IPS DF 6.9 (cell line): Measurements from ENCODE around the gene GABRG3.

Source experiments
- DNase-seq: peaks from one replicate; pipeline ENCODE4 v3.0.0-alpha.2; 2013; ENCODE audit warnings: low read depth, low spot score
- H3K27ac ChIP-seq: one replicate; pipeline ENCODE4 v1.5.1; 2013; ENCODE audit warnings: low read length, control low read depth
- H3K27me3 ChIP-seq: 2 replicates; pipeline ENCODE4 v1.6.1; 2013; ENCODE audit warnings: mild to moderate bottlenecking, low read length; ENCODE audit not compliant: control insufficient read depth, insufficient read depth
- H3K36me3 ChIP-seq: 2 replicates; pipeline ENCODE4 v1.6.1; 2013; ENCODE audit warnings: low read length; ENCODE audit not compliant: control insufficient read depth, insufficient read depth
- H3K4me1 ChIP-seq: 2 replicates; pipeline ENCODE4 v1.6.1; 2013; ENCODE audit warnings: low read length; ENCODE audit not compliant: control insufficient read depth, insufficient read depth
- H3K4me3 ChIP-seq: 2 replicates; pipeline ENCODE4 v1.5.1; 2013; ENCODE audit warnings: mild to moderate bottlenecking, low read length
- H3K9me3 ChIP-seq: 2 replicates; pipeline ENCODE4 v1.6.1; 2013; ENCODE audit warnings: low read length, inconsistent platforms; ENCODE audit not compliant: control insufficient read depth, insufficient read depth
- WGBS: extraction: QIAGEN DNeasy Blood & Tissue Kit; methylation state at CpG from one replicate; pipeline ENCODE4 v1.1.7; 2013; ENCODE audit warnings: mixed read lengths, missing lambda C conversion rate; ENCODE audit not compliant: insufficient read length, insufficient coverage; 5-methylcytosine and 5-hydroxymethylcytosine counted together

Gene GABRG3

GRCh38 chr15:27433604-27434003 lies 462.6 kb downstream of the GABRG3 start:
- Histone ChIP-seq H3K4me3 (no peak overlapping the region), H3K27ac (no peak overlapping the region), H3K27me3 (no peaks in the 10 kb centered on the region), H3K36me3 (no peaks in the 10 kb centered on the region), H3K9me3 (no peaks in the 10 kb centered on the region), H3K4me1 (no peaks in the 10 kb centered on the region)
- no CpG with 5 or more reads among the region's 4 CpGs for WGBS
- no peak for DNase-seq

GRCh38 chr15:27438403-27439375 lies 467.7 kb downstream of the GABRG3 start:
- whole genome bisulfite sequencing: no CpG with 5 or more reads among the region's 15 CpGs
- DNase-seq: no peak
- no peaks in the 10 kb centered on the region for H3K9me3 ChIP-seq

GRCh38 chr15:27441120-27441519 lies 470.1 kb downstream of the GABRG3 start:
- no peaks in the 10 kb centered on the region for H3K27me3 ChIP-seq
- no peak overlapping the region for H3K27ac ChIP-seq
- no CpG with 5 or more reads among the region's 2 CpGs for WGBS
- no peak overlapping the region for H3K4me3 ChIP-seq
- no peaks in the 10 kb centered on the region for H3K36me3 ChIP-seq
- H3K9me3 ChIP-seq: no peaks in the 10 kb centered on the region
- H3K4me1 ChIP-seq: no peaks in the 10 kb centered on the region
- no peak for DNase-seq

More at GRCh38 chr15:27438403-27439375, 467.7 kb downstream of the GABRG3 start:
- Histone ChIP-seq H3K27ac (no peak overlapping the region), H3K27me3 (no peaks in the 10 kb centered on the region), H3K4me3 (no peak overlapping the region), H3K36me3 (no peaks in the 10 kb centered on the region), H3K4me1 (no peaks in the 10 kb centered on the region)

- WGBS: no CpG with 5 or more reads among the region's 5 CpGs
Measured at GRCh38 chr15:27448234-27448633, 477.3 kb downstream of the GABRG3 start.

GRCh38 chr15:27448986-27449385 lies 478.0 kb downstream of the GABRG3 start:
- H3K4me1 ChIP-seq: no peaks in the 10 kb centered on the region
- H3K27ac ChIP-seq: no peak overlapping the region
- no peak overlapping the region for H3K4me3 ChIP-seq
- WGBS: no CpG with 5 or more reads among the region's 4 CpGs
- H3K36me3 ChIP-seq: no peaks in the 10 kb centered on the region
- no peaks in the 10 kb centered on the region for H3K9me3 ChIP-seq
- no peak for DNase-seq
- H3K27me3 ChIP-seq: no peaks in the 10 kb centered on the region

More at GRCh38 chr15:27448234-27448633, 477.3 kb downstream of the GABRG3 start:
- H3K4me1 ChIP-seq: no peaks in the 10 kb centered on the region
- DNase-seq: no peak
- no peak overlapping the region for H3K4me3 ChIP-seq
- no peaks in the 10 kb centered on the region for H3K36me3 ChIP-seq
- no peaks in the 10 kb centered on the region for H3K27me3 ChIP-seq
- no peak overlapping the region for H3K27ac ChIP-seq
- no peaks in the 10 kb centered on the region for H3K9me3 ChIP-seq

- H3K27ac ChIP-seq: no peak overlapping the region
- no peaks in the 10 kb centered on the region for H3K27me3 ChIP-seq
- no peak for DNase-seq
- H3K9me3 ChIP-seq: no peaks in the 10 kb centered on the region
- H3K36me3 ChIP-seq: no peaks in the 10 kb centered on the region
- no CpG with 5 or more reads among the region's 5 CpGs for WGBS
- H3K4me3 ChIP-seq: no peak overlapping the region
- H3K4me1 ChIP-seq: no peaks in the 10 kb centered on the region
Measured at GRCh38 chr15:27449941-27450340, 479.0 kb downstream of the GABRG3 start.

- H3K4me1 ChIP-seq: no peaks in the 10 kb centered on the region
- no peaks in the 10 kb centered on the region for H3K36me3 ChIP-seq
- peaks cover 3% of the 10 kb centered on the region; the same call in 1 of the 2 replicates for H3K9me3 ChIP-seq
- WGBS: no CpG with 5 or more reads among the region's 13 CpGs
- H3K27me3 ChIP-seq: no peaks in the 10 kb centered on the region
- H3K4me3 ChIP-seq: no peak overlapping the region
- H3K27ac ChIP-seq: no peak overlapping the region
- no peak for DNase-seq
Measured at GRCh38 chr15:27454281-27455075, 483.5 kb downstream of the GABRG3 start.

GRCh38 chr15:27456807-27457206 lies 485.8 kb downstream of the GABRG3 start:
- peaks cover 3% of the 10 kb centered on the region; the same call in 1 of the 2 replicates for H3K9me3 ChIP-seq
- DNase-seq: no peak
- H3K36me3 ChIP-seq: no peaks in the 10 kb centered on the region
- H3K4me3 ChIP-seq: no peak overlapping the region
- H3K27ac ChIP-seq: no peak overlapping the region
- H3K4me1 ChIP-seq: no peaks in the 10 kb centered on the region
- no CpG with 5 or more reads among the region's 6 CpGs for WGBS
- H3K27me3 ChIP-seq: no peaks in the 10 kb centered on the region

- Histone ChIP-seq H3K36me3 (no peaks in the 10 kb centered on the region), H3K4me3 (no peak overlapping the region), H3K27ac (no peak overlapping the region), H3K27me3 (no peaks in the 10 kb centered on the region), H3K9me3 (peaks cover 3% of the 10 kb centered on the region; the same call in 1 of the 2 replicates), H3K4me1 (no peaks in the 10 kb centered on the region)
- WGBS: no CpG with 5 or more reads among the region's 6 CpGs
- no peak for DNase-seq
Measured at GRCh38 chr15:27457766-27458165, 486.8 kb downstream of the GABRG3 start.

- no peak for DNase-seq
- WGBS: no CpG with 5 or more reads among the region's 14 CpGs
Measured at GRCh38 chr15:27458345-27459084, 487.5 kb downstream of the GABRG3 start.

More at GRCh38 chr15:27458345-27459084, 487.5 kb downstream of the GABRG3 start:
- Histone ChIP-seq H3K27me3 (no peaks in the 10 kb centered on the region), H3K4me3 (no peak overlapping the region), H3K9me3 (peaks cover 3% of the 10 kb centered on the region; the same call in 1 of the 2 replicates), H3K27ac (no peak overlapping the region), H3K4me1 (no peaks in the 10 kb centered on the region), H3K36me3 (no peaks in the 10 kb centered on the region)
